GM12878 (cell line): ENCODE data around the gene DAB2IP. TPM values are rescaled to one million over a fixed set of nuclear protein-coding genes. Genes with fewer than 3 reads are reported as not detected.

Experiments used
- ATAC-seq: fragments of 200-7000 bp; cut with Tn5 transposase; 3 replicates; pipeline ENCODE4 v1.9.1; 2020; ENCODE audit warnings: mild to moderate bottlenecking, moderate library complexity
- BruUV-seq: library from RNA; stranded (reverse); fragments of 400-500 nt; replicated peaks from 2 replicates; lab custom pipeline; 2021; lab: Mats Ljungman, UMichigan
- CTCF ChIA-PET: fragments of 300-600 bp; sonication (Branson Sonifier 250); formaldehyde crosslinking; extraction: SDS; loops from one replicate; lab custom pipeline; 2021; ENCODE audit warnings: inconsistent platforms; lab: Yijun Ruan, JAX
- POLR2A ChIA-PET: fragments of 350-600 bp; formaldehyde crosslinking; extraction: SDS; loops from one replicate; lab custom pipeline; 2021; ENCODE audit warnings: inconsistent platforms; lab: Charles Lee
- RAD21 ChIA-PET: fragments of 300-600 bp; sonication (Branson Sonifier 250); formaldehyde crosslinking; loops from one replicate; lab custom pipeline; 2023; ENCODE audit warnings: antibody characterized with exemption; ENCODE audit not compliant: unreplicated experiment; lab: Charles Lee
- SMC1A ChIA-PET: fragments of 300-600 bp; sonication (Branson Sonifier 250); formaldehyde crosslinking; loops from one replicate; lab custom pipeline; 2023; ENCODE audit not compliant: unreplicated experiment, uncharacterized antibody; lab: Charles Lee
- DNase-seq: peaks from one replicate; pipeline ENCODE4 v3.0.0-alpha.2; 2011; ENCODE audit warnings: low read depth, low spot score
- FAIRE-seq: peaks from 3 replicates; lab custom pipeline; 2011; peaks lifted over from hg19 to GRCh38; lab: Jason Lieb, UNC
- H2AFZ ChIP-seq: 2 replicates; pipeline ENCODE4 v1.6.0; 2011; ENCODE audit warnings: low read depth, low read length, control low read depth; ENCODE audit not compliant: control insufficient read depth
- H3K27ac ChIP-seq: 2 replicates; pipeline ENCODE4 v1.5.1; 2011; ENCODE audit warnings: control low read depth; ENCODE audit not compliant: control insufficient read depth, insufficient read depth
- H3K27me3 ChIP-seq, 2 experiments: replicated peaks in 1 of 2; 2 replicates each; pipeline versions ENCODE4 v1.6.0 to v1.6.1; 2011; ENCODE audit warnings: low read length in 1 of 2; ENCODE audit not compliant: control insufficient read depth in 2 of 2, insufficient read depth in 2 of 2
- H3K36me3 ChIP-seq, 2 experiments: 2 replicates each; pipeline ENCODE4 v1.5.1; 2011; ENCODE audit warnings: low read length in 1 of 2; ENCODE audit not compliant: control insufficient read depth in 2 of 2, insufficient read depth in 2 of 2
- H3K4me1 ChIP-seq: 2 replicates; pipeline ENCODE4 v1.6.1; 2011; ENCODE audit warnings: mild to moderate bottlenecking, low read length, moderate library complexity, mixed read lengths; ENCODE audit not compliant: control insufficient read depth, insufficient read depth
- H3K4me2 ChIP-seq: 2 replicates; pipeline ENCODE4 v1.6.0; 2011; ENCODE audit warnings: control low read depth; ENCODE audit not compliant: control insufficient read depth, insufficient read depth
- H3K4me3 ChIP-seq: fragments of 200-600 bp; sonication (generic); 2 replicates; pipeline ENCODE4 v1.5.1; 2016
- H3K79me2 ChIP-seq: 2 replicates; pipeline ENCODE4 v1.6.0; 2011; ENCODE audit warnings: low read length; ENCODE audit not compliant: control insufficient read depth, insufficient read depth
- H3K9ac ChIP-seq: 2 replicates; pipeline ENCODE4 v1.8.0; 2011; ENCODE audit warnings: low read length, control low read depth, mixed read lengths; ENCODE audit not compliant: control insufficient read depth, insufficient read depth
- H3K9me3 ChIP-seq: replicated peaks from 3 replicates; pipeline ENCODE4 v1.5.1; 2011; ENCODE audit warnings: mild to moderate bottlenecking, low read length; ENCODE audit not compliant: control insufficient read depth, insufficient read depth
- H4K20me1 ChIP-seq: 2 replicates; pipeline ENCODE4 v1.6.0; 2011; ENCODE audit not compliant: control insufficient read depth, insufficient read depth
- BCL3 ChIP-seq: IDR thresholded peaks from 2 replicates; pipeline ENCODE4 v1.6.1; 2011; ENCODE audit warnings: borderline replicate concordance, low read depth, mild to moderate bottlenecking, moderate library complexity, low read length; ENCODE audit not compliant: insufficient read depth, poor library complexity, severe bottlenecking
- CBX5 ChIP-seq: sonication (generic); IDR thresholded peaks from 2 replicates; pipeline ENCODE4 v1.6.1; 2016; ENCODE audit warnings: low read depth, moderate library complexity, mild to moderate bottlenecking, inconsistent platforms
- E4F1 ChIP-seq: fragments of 450-650 bp; IDR thresholded peaks from 2 replicates; pipeline ENCODE4 v1.6.1; 2018; ENCODE audit warnings: borderline replicate concordance, mild to moderate bottlenecking; ENCODE audit not compliant: partially characterized antibody
- ELK1 ChIP-seq: IDR thresholded peaks from 2 replicates; pipeline ENCODE4 v1.6.1; 2012; ENCODE audit warnings: low read depth, low read length, improper control_type of control experiment
- EZH2 ChIP-seq: IDR thresholded peaks from 2 replicates; pipeline ENCODE4 v1.6.1; 2012; ENCODE audit warnings: low read depth, mild to moderate bottlenecking, control low read depth, inconsistent platforms, low read length, borderline replicate concordance; ENCODE audit not compliant: control insufficient read depth
- MYB ChIP-seq: fragments of 150-350 bp; IDR thresholded peaks from 2 replicates; pipeline ENCODE4 v1.6.1; 2014; ENCODE audit warnings: mild to moderate bottlenecking, low read depth, low read length, borderline replicate concordance
- MYC ChIP-seq: IDR thresholded peaks from 2 replicates; pipeline ENCODE4 v1.6.1; 2011; ENCODE audit warnings: mild to moderate bottlenecking, low read length, moderate library complexity, inconsistent platforms; ENCODE audit not compliant: insufficient read depth, insufficient replicate concordance, insufficient read length, severe bottlenecking
- NR2C1 ChIP-seq: fragments of 450-650 bp; IDR thresholded peaks from 2 replicates; pipeline ENCODE4 v1.6.1; 2017; ENCODE audit warnings: antibody characterized with exemption, mild to moderate bottlenecking, moderate library complexity
- POLR2A ChIP-seq: IDR thresholded peaks from 2 replicates; pipeline ENCODE4 v1.6.1; 2011; ENCODE audit warnings: low read depth, mild to moderate bottlenecking, low read length
- RAD21 ChIP-seq: IDR thresholded peaks from 2 replicates; pipeline ENCODE4 v1.6.1; 2011; ENCODE audit warnings: mild to moderate bottlenecking, low read depth, low read length, moderate library complexity; ENCODE audit not compliant: insufficient read depth
- RCOR1 ChIP-seq: conservative IDR thresholded peaks from 2 replicates; pipeline ENCODE4 v1.6.1; 2012; ENCODE audit warnings: low read depth, low read length, improper control_type of control experiment
- SIX5 ChIP-seq: IDR thresholded peaks from 2 replicates; pipeline ENCODE4 v1.6.1; 2011; ENCODE audit warnings: mild to moderate bottlenecking, low read depth, low read length, moderate library complexity; ENCODE audit not compliant: severe bottlenecking
- SMAD1 ChIP-seq: fragments of 450-650 bp; IDR thresholded peaks from 2 replicates; pipeline ENCODE4 v1.6.1; 2018; ENCODE audit warnings: mild to moderate bottlenecking, low read depth; ENCODE audit not compliant: partially characterized antibody
- ZSCAN29 ChIP-seq: fragments of 450-650 bp; IDR thresholded peaks from 2 replicates; pipeline ENCODE4 v1.6.1; 2017; ENCODE audit warnings: mild to moderate bottlenecking, moderate library complexity
- WGBS: methylation state at CpG from one replicate; pipeline ENCODE4 v1.1.6; 2016; ENCODE audit warnings: low lambda C conversion rate; ENCODE audit not compliant: insufficient replicate concordance, insufficient coverage; ENCODE audit errors: missing lambda C conversion rate; 5-methylcytosine and 5-hydroxymethylcytosine counted together
- in situ Hi-C: fragments of 300-500 bp; cut with MboI; formaldehyde crosslinking; loops from 9 replicates; pipeline ENCODE4 v1.14.3; 2018; ENCODE audit warnings: mixed read lengths
- intact Hi-C: fragments of 100-400 bp; cut with micrococcal nuclease; formaldehyde crosslinking; loops from one replicate; pipeline ENCODE4 v1.14.2; 2022; ENCODE audit not compliant: unreplicated experiment
- polyA plus RNA-seq, 11 experiments: library from polyadenylated mRNA; depleted of rRNA in 4 of 11; unstranded in 6 of 11; stranded (reverse) in 5 of 11; fragments of >200 nt; fragmentation: Nextera tagmentation in 4 of 11; fragmentation: Illumina TruSeq in 1 of 11; extraction: Ambion mirVana in 4 of 11; extraction: Trizol in 1 of 11; gene quantifications; 1 replicate in 1 of 11; 2 replicates in 10 of 11; pipeline versions ENCODE4 v1.2.1 to v1.2.3, GENCODE V29; 2011 to 2016; ENCODE audit warnings: inconsistent platforms in 2 of 11, missing spikeins in 2 of 11, low read depth in 1 of 11
- total RNA-seq, 4 experiments: library from RNA; depleted of rRNA in 3 of 4; stranded (reverse); fragments of >200 nt in 3 of 4; fragmentation: Illumina TruSeq in 1 of 4; extraction: Trizol in 1 of 4; gene quantifications; 2 replicates each; pipeline versions ENCODE4 v1.2.1 to v1.2.3, GENCODE V29; 2013 to 2021
- TF ChIP-seq, protein P1 (sequence below): fragments of 450-650 bp; IDR thresholded peaks from 2 replicates; pipeline ENCODE4 v1.6.1; 2018; ENCODE audit warnings: mild to moderate bottlenecking, low read depth, moderate library complexity; ENCODE audit not compliant: partially characterized antibody

The DAB2IP gene
- total and polyA plus RNA-seq, 10 of the 15 experiments (the other 5 are each of a cell fraction or from before 2014, with no cell fraction given) = 0.03 to 0.38 (median 0.14) TPM; not detected in 6

DNA sequence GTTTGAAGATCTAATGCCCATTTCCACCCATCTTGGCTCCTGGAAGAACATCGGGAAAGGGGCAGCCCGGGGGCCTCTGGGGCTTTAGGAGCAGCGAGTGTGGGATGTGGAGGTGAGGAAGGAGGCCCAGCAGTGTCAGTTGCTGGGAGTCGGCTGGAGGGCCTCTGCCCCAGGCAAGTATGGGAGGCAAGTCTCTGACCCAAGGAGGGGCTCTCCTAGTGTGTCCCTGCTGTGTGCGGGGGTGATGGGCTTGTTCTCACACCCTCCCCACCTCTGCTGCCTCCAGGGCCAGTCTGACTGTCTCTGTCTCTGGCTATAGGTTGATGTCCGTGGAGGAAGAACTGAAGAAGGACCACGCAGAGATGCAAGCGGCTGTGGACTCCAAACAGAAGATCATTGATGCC is 129.7 kb downstream of the DAB2IP start:
- H3K36me3 ChIP-seq = no peaks in the 10 kb centered on the region
- BruUV-seq = no TSS peak
- H3K4me1 ChIP-seq = no peaks in the 10 kb centered on the region
- ChIA-PET POLR2A (no interaction called here), RAD21 (no interaction called here), CTCF (no interaction called here), SMC1A (no interaction called here)
- TF ChIP-seq BCL3 (no peak), POLR2A (no peak), E4F1 (no peak), CBX5 (no peak), ELK1 (no peak), MYC (no peak), NR2C1 (no peak), EZH2 (no peak), RCOR1 (no peak), SMAD1 (no peak), MYB (no peak), RAD21 (no peak), SIX5 (no peak), ZSCAN29 (no peak)
- TF ChIP-seq, protein P1, sequence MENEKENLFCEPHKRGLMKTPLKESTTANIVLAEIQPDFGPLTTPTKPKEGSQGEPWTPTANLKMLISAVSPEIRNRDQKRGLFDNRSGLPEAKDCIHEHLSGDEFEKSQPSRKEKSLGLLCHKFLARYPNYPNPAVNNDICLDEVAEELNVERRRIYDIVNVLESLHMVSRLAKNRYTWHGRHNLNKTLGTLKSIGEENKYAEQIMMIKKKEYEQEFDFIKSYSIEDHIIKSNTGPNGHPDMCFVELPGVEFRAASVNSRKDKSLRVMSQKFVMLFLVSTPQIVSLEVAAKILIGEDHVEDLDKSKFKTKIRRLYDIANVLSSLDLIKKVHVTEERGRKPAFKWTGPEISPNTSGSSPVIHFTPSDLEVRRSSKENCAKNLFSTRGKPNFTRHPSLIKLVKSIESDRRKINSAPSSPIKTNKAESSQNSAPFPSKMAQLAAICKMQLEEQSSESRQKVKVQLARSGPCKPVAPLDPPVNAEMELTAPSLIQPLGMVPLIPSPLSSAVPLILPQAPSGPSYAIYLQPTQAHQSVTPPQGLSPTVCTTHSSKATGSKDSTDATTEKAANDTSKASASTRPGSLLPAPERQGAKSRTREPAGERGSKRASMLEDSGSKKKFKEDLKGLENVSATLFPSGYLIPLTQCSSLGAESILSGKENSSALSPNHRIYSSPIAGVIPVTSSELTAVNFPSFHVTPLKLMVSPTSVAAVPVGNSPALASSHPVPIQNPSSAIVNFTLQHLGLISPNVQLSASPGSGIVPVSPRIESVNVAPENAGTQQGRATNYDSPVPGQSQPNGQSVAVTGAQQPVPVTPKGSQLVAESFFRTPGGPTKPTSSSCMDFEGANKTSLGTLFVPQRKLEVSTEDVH = no peak
- in situ Hi-C loops = no loop called here
- peaks cover under 1 to 2% of the 10 kb centered on the region in 2 experiments; a peak in 3 of 4 replicates for H3K27me3 ChIP-seq
- no peak overlapping the region for H3K27ac ChIP-seq
- no peak overlapping the region for H2AFZ ChIP-seq
- no peaks in the 10 kb centered on the region for H4K20me1 ChIP-seq
- H3K9ac ChIP-seq = no peak overlapping the region
- no peaks in the 10 kb centered on the region for H3K9me3 ChIP-seq
- DNase-seq = no peak
- intact Hi-C loops = no loop called here
- 38% methylated on average over 8 of the region's 8 CpGs for WGBS
- no peak overlapping the region for H3K4me2 ChIP-seq
- FAIRE-seq = no peak
- H3K79me2 ChIP-seq = no peaks in the 10 kb centered on the region
- no peak for ATAC-seq
- H3K4me3 ChIP-seq = no peak overlapping the region
